ENCODE measurements around the gene KMT2E.

The KMT2E gene

GRCh38 chr7:105010504-105011130, 3.4 kb upstream of the KMT2E start:
- DNase-seq (ENCODE audit: low read depth), result no peak

- DNase-seq (ENCODE audit: low read depth), result no peak
These were observed 2.7 kb upstream of the KMT2E start for GRCh38 chr7:105011141-105011830.

- peak; percentile 17 for DNase-seq (ENCODE audit: low read depth)
These were observed 2.0 kb upstream of the KMT2E start for GRCh38 chr7:105011831-105012502.

GRCh38 chr7:105012503-105013220, 1.3 kb upstream of the KMT2E start:
- peak; percentile 99 for DNase-seq (ENCODE audit: low read depth)

- peak; percentile 93 for DNase-seq (ENCODE audit: low read depth)
These were observed 687 bp upstream of the KMT2E start for GRCh38 chr7:105013221-105013815.

- no peak for DNase-seq (ENCODE audit: low read depth)
These were observed 836 bp downstream of the KMT2E start for GRCh38 chr7:105014693-105015389.

- DNase-seq (ENCODE audit: low read depth), result no peak
These were observed 1.5 kb downstream of the KMT2E start for GRCh38 chr7:105015390-105015965.

GRCh38 chr7:105016068-105016708, 2.2 kb downstream of the KMT2E start:
- DNase-seq (ENCODE audit: low read depth), result no peak

- no peak for DNase-seq (ENCODE audit: low read depth)
These were observed 3.0 kb downstream of the KMT2E start for GRCh38 chr7:105016709-105017656.

GRCh38 chr7:105017657-105018365, 3.8 kb downstream of the KMT2E start:
- no peak for DNase-seq (ENCODE audit: low read depth)

- no peak for DNase-seq (ENCODE audit: low read depth)
These were observed 5.3 kb downstream of the KMT2E start for GRCh38 chr7:105019269-105019668.

- DNase-seq (ENCODE audit: low read depth), result no peak
These were observed 6.9 kb downstream of the KMT2E start for GRCh38 chr7:105020926-105021325.

- no peak for DNase-seq (ENCODE audit: low read depth)
These were observed 7.3 kb downstream of the KMT2E start for GRCh38 chr7:105021352-105021751.

- no peak for DNase-seq (ENCODE audit: low read depth)
These were observed 8.0 kb downstream of the KMT2E start for GRCh38 chr7:105021967-105022366.

GRCh38 chr7:105022458-105022857, 8.5 kb downstream of the KMT2E start:
- no peak for DNase-seq (ENCODE audit: low read depth)

GRCh38 chr7:105024734-105025133, 10.7 kb downstream of the KMT2E start:
- DNase-seq (ENCODE audit: low read depth), result no peak

GRCh38 chr7:105026750-105027149, 12.7 kb downstream of the KMT2E start:
- DNase-seq (ENCODE audit: low read depth), result no peak

GRCh38 chr7:105027176-105027853, 13.3 kb downstream of the KMT2E start:
- no peak for DNase-seq (ENCODE audit: low read depth)

Data from activated T-helper 9 cell treated with anti-CD3 and anti-CD28 coated beads, Interleukin-2, amount 50 U/mL, for 16 hours (primary cell).